Stimulated activated naive CD4-positive, alpha-beta T cell (primary cell): ENCODE data around the gene LEF1.

Experiments
- DNase-seq, 6 experiments: peaks; one replicate each; lab custom pipeline; 2025; lab: John Stamatoyannopoulos, UW

Gene LEF1

DNA sequence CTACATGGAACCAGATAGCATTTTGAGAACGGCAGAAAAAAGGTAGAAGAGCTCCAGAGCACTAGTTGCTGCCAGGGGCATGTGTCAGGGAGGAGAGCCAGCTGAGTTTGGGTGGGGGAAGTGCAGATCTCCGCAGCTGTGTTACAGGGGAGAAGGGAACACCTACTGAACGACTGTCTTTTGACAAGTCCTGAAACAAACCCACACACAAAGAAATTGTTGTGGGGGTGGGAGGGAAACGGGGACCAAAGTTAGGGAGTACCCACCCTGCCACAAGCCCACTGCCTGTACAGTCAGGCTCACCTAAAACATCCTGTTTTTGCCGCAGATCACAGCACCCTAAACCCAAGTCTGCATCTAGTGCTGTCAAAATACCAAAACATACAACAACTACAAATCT is 55.5 kb downstream of the LEF1 start:
- peak; percentile 52 to 83 (median 71) for DNase-seq

DNA sequence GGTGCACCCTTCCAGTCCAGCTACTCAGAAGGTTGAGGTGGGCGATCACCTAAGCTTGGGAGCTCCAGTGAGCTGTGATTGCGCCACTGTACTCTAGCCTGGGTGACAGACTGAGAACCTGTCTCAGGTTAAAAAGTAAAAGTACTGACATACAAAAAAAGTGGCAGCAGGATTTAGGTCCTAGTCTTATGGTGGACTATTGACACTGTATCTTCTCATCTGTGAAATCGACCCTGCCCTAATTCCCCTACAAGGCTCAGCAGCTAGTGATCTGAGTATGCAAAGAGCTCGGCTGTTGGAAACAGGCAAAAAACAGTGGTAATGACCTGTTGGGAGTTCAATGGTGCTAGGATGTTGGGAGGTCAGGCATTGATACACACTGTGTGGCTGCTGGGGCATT is 57.0 kb downstream of the LEF1 start:
- DNase-seq: no peak

DNA sequence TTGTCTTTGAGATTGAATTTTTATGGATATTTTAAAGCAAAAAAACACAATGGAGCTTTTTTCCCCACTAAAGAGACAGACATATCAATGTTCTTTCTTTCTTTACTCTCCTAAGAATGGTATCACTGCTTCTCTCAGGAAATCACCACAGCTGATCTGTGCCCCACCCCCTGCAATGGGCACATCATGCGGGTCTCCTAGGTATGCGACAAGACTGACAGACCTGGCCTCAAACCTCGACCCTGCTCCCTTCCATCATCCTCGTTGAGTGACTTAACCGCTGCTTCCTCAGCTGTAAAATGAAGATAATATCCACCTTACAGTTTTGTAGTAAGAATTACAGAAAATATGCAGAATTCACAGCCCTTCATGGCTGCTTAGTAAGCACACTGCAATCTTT is 58.3 kb downstream of the LEF1 start:
- no peak for DNase-seq

DNA sequence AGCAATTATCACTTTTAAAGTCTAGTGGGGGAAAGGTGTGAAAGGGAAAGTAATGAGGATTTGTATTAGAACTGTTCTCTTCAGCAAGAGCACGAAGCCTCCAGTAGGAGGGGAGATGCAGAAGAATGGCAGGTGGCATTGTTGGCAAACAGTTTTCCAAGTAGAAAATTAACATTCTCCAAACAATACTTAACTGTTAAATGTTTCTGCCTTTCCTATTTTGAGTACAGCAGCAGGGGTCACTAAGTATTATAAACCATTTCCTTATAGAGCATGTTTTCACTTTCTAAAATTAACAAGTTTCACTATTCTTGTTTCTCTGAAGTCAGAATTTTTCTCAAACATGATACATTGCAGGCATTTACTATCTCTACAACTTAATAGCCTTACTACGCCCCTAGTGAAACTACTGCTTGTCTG is 58.7 kb downstream of the LEF1 start:
- no peak for DNase-seq

DNA sequence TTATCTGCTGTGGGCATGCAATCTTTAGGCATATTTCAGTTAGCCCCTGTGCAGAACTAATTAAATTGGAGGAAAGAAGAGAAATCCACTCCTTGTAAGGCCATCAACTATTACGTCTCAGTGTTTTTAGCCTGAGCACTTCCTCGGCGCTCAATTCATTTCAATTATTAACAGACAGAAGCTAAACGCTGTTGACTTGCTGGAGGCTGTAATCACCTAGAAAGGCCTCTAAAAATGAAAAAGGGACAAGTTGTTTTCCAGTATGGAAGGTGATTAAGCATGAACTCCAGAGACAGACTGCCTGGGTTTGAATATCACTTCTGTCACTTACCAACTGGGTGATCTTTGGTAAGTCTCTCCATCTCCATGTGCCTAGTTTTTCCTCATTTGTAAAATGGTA is 59.6 kb downstream of the LEF1 start:
- DNase-seq: no peak

DNA sequence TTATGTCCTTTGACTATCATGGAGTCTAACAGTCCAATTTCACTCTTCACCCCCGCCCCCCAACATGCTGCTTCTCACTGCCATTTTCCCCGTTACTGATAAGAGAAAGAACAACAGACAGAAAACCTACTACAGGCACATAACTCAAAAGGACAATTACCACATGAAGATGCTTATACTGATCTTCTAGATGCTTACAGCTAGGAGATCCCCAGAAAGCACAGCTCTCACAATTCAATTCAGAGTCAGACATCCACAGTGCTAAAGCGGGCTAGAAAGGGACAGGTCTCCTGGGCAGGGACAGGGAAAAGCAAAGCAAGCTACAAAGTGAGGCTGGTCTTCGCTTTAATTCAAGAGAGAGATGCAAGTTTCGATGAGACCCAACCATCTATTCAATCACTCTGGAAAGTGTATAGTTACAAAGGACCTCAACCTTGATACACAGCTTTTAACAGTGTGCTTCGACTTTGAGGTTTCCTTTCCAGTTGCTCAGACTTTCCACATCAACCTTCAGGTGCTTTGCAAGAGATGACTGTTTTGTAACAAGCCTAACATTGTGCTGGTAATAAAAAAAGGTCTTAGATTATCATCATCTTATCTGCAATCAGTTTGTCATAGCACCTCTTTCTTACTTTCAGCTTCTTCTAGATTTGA is 60.9 kb downstream of the LEF1 start:
- peak; percentile 35 to 77 (median 56) for DNase-seq

DNA sequence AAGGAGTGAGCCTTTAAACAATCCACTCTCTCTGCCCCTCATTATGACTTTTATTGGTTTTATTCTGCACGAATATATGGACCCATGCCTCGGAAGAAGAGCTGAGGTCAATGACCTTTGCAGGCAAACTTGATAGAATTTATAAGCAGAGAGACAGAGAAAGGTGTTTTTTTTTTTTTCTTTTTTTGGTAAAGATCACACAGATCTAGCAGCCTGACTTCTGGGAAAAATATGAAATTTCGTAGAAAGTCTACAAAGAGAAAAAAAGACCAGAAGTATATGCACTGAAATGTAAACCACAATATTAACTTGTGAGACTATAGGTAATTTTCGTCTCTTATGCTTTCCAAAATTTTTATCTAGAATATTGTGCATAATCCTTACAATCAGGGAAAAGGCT is 61.6 kb downstream of the LEF1 start:
- DNase-seq: peak in 2 of 6 experiments; percentile 27 to 35

DNA sequence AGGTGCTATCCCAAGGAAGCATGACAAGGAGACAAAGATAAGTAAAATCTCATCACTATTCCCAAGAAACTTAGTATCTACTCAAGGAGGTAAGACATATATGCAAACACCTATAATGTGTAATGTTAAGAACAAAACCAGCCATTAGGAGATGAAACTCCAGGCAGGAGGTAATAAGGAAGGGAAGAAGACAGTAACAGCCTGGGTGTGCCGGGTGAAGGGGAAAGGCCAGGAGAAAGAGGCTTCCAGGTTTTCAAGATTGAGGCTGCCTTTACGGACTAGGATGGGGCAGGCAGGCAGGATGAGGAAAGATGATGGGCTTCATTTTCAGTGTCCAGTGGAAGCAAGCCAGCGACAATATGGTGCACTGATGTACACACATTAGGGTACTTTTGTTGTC is 62.5 kb downstream of the LEF1 start:
- no peak for DNase-seq

DNA sequence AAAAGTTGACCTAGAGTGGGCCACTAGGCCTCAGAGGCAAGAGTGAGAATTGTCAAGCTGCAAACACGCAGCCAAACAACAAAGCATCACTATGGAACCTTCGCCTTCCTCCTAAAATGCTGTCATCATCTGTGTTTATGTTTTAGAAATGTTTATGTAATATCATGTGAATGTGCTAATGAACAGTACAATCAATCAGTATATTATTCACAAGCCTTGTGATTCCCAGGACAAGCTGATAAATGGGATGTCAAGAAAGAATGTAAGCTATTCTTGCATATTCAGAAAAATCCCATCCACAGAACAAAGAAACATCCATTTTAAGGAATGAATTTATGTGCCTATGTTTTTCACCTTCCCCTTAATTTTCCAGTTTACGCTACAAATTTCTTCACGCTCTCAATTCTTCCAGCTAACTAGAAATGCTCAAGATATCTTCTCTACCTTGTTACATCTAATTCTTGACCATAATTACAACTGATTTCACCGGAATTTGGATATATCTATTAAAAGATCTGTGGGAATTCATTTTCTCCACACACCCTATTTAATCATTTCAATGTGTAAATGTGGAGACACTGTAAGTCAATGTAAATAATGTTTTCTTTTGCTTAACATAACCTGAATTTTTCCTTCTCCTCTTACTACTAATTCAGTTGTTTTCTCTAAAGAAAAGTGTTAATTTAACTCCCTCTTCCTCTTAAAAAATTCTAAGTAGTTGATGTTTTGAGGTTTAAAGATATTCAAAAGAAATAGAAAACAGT is 65.5 kb downstream of the LEF1 start:
- no peak for DNase-seq

DNA sequence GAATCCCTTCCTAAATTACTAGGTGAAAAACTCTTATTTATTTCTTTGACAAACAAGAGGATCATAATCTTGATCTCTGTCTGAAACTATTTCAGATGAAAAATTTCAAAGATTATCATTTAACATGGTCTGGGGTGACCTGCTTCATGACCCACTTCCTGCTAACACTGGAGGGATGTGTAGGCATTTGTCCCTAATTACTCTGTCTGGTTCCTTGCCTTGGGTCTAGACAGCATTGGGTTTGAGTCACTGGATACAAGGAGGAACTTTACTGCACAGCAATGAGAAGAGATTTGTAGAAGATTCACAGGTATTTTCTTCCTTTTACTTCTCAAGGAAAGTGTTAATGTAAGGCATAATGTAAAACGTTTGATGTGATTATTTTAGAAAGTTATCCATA is 67.9 kb downstream of the LEF1 start:
- no peak for DNase-seq

DNA sequence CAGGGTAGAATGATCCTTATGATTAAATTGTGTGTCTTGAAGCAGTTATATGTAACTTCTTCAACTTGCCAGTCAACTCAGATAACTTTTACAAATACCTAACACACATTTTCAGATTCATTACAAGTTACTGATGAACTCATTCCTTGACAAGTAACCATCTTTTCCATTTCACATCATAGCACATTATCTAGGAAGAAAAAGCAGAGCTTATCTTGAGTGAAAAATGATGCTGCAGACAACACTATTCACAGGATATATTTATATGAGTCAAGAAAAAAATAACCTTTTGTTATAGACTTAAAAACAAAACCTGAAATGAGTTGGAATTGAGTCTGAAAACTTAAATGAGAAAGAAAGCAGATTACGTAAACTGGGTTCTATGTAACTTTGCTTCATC is 68.9 kb downstream of the LEF1 start:
- no peak for DNase-seq

DNA sequence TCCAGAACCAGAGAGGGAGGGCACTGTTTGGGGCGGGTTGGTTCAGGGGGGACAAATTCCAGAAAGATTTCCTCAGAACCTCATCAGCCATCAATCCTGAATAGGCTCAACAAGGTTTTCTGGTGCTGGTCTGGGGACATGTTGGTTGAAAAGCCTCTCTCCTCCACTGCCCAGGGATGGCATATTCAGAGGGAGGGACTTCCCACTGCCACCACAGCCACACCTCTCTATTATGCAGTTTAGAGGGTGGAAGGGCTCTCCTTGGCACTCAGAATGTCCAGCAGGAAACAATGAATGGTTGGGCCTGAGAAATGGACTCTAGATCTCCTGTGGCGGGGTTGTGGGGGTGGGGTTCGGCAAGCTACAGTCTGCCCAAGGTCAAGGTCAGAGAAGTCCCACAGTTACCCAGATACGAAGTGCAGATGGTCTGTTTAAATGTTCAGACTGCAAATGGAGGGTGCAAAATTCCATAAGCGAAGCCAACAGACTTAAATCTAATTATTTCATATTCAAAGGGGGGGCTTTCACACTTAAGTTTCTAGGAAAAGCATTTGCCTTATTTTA is 70.7 kb downstream of the LEF1 start:
- no peak for DNase-seq

DNA sequence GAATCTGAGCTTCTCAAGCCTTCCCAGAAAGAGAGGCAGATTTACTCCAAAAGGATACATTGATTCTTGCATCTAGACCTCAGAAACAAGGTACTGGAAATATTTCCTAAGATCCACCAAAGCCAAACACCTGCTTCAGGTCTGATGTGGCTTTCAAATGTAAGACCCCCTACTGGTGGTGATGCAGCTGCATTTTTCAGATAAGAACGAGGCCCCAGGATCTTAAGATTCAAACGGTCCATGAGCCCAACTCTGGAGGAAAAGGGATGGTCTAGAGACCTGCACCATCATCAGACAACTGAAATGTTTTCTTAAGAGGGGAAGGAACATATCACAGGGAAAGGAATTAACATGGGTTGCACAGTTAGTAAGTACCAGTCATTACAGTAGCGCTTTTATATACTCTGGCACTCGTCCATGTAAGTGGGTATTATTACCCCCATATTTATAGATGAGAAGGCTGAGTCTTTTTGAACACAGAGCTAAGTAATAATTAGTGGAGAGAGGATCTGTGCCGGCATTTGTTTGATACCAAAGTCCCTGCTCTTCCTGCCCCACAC is 73.7 kb downstream of the LEF1 start:
- no peak for DNase-seq

DNA sequence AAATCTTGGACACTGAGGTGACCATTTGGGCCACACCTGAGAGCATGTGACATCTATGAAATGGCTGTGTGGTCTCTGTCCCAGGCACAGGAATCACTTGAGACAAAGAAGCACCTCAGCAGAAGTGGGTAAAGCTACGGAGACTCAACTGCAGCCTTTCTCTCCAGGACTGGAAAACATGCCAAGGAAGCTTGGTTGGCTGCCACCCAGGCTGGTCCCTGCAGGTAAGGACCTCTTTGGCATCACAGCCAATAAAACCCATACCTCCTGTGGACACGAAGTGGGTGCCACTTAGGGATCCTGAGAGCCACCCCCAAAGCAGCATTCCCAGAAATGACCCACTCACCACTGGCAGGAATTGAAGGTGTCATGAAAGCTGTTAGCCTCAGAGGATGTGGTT is 74.6 kb downstream of the LEF1 start:
- no peak for DNase-seq

DNA sequence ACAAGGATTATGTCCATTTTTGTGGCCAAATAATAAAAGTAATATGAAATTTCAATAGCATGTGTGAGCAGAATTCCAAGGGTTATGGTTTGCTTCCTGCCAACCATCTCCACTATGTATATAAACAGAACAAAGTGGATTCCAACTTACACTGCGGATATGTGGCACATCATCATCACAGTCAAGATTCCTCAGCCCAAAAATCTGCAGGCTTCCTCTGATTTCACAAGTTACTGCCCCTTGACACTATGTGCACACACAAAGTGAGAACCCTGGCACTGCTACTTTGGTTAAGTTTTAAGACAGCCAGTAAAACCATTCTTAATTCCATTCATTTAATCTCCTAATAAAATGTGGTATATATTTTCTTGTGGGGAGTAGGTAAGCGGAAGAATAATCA is 76.4 kb downstream of the LEF1 start:
- no peak for DNase-seq

DNA sequence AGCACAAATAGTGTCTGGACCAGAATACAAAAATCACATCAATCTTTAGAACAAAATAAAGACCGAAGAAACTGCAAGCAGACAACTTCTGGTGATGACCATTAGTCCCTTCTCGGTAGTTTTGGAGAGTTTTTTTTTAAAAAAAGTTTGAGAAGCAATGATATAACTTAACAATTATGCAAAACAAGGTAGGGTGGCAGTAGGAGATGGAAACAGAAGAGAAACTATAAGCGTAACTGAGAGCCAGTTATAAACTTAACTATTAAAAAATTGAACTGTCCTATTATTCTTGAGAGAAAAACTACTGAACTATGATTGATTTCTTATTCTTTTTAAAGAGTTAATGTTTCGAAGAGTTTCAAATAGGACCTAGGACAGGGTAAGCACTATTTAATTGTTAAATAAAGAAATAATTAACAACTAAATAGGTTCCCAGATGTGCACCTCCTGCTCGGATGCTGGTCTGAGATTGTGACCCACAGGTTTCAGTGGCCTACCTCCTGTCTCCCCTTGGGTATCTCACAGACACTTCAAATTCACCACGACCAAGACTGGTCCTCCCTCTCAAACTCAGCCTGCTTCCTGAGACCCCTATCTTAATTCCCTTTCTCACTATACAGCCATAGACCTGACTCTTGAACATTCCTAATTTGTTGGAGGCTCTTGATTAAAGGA is 81.3 kb downstream of the LEF1 start:
- no peak for DNase-seq

DNA sequence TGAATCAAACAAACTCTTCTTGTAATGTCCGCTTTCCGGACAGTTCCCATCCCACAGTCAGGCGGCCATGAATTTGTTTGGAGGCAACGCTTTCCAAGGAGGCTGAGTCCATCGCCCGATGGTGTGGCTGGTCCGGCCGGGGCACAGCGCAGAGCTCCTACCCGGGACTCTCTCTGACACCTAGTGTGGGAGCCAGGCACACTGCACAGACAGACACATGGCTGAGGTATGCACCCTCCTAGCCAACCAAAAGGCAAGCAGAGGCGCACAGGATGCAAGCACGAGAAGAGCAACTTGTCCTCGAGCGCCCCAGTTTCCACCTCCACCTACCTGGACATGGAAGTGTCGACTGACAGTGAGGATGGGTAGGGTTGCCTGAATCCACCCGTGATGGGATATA is 87.5 kb downstream of the LEF1 start:
- DNase-seq: peak in 5 of 6 experiments; percentile 27 to 74 (median 36)

DNA sequence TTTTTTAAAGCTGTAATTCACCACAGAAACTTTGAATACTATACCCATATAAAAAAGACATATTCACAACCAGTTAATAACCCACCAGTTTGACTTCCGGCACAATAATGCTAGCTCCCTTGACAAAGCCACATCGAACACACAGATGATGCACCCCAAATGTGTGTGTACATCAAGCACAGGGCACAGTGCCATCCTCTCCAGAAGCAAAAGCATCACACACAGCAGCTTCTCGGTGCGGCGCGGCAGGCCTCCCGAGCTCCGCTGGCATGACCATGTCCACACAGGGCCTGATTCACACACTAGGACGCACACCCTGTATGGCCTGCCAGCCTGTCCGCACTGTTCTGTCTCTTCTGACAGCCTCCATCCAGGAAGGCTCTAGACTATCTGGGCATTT is 88.0 kb downstream of the LEF1 start:
- DNase-seq: peak; percentile 56 to 82 (median 69)

DNA sequence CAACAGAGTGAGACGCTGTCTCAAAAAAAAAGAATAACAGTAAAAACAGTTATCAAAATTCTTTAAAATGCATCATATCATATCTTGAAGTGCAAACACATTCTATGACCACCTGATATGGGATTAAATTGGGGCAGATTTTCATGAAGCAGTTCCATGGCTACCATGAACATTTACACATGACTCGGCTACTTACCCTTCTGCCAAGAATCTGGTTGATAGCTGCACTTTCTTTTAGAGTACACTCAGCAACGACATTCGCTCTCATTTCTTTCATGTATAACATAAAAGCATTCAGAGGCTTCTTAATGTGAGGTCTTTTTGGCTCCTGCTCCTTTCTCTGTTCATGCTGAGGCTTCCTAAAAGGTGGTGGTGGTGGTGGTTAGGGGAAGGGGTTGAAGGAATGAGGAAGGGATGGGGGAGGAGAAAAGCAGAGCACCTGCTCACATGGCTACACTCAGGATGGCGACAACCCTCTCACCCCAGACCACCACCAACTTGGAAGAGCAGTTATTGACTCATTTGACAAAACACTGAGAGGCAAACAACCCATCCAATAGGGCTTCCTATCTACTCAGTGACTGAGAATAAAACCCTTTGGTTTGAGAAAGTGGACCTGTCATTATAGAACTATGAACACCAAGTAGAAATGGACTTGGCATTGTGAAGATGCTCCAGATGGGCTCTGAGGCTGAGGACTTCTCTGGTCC is 90.6 kb downstream of the LEF1 start:
- no peak for DNase-seq

DNA sequence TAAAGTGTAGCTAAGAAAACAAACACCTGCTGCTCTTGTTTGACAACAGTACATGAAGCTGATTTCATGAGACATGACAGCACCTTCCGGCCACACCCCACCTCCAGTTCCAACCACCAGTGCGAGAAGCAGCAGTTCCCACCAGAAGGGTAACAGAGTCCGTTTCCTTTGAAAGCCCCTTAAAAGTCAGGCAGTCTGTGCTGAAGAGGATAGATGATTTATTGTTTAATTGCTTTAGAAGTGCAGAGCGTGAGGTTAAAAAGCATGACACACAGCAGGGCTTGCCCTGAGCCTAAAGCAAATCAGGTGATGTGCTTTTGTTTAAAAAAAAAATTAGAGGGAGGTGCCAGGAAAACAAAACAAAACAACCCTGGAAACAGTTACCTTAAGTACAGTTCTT is 96.4 kb downstream of the LEF1 start:
- peak; percentile 60 to 81 (median 75) for DNase-seq

DNA sequence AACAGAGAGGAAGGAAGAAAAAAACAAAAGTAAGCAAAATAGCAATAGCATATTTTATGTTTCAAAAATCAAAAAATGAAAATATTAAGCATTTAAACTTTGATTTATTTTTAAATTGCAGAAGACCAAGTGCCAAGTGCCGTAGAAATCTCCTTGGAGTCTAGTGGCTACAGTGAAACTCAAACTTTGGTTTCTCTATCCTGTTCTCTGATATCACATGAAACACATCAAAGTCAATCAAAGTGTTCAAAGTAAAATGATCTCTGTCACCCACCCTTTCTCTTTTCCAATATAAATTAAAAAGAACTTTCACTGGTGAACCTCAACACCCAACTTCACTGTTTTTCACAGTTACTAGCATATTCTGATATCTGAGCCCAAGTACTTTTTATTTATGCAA is 98.0 kb downstream of the LEF1 start:
- DNase-seq: no peak

DNA sequence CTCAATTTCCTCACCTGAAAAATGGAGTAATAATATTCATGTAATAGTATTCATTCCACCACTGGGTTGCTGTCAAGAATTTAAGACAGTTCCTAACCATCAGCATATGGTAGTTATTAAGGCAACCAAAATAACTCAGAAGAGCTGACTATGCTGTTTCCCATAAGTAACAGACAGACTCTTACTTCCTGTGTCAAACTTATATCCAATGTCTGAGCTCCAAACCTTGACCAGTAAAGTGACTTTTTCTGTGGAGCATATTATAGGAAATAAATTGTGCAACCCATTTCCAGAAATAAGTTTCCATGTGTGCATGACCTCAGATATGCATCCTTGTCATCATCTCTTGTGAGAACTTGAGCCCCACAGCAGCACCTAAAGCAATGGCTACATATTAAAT is 100.3 kb downstream of the LEF1 start:
- no peak for DNase-seq
